IMR-90 (cell line): ENCODE data around the gene ASB11. TPM values are rescaled to one million over a fixed set of nuclear protein-coding genes. Genes with fewer than 3 reads are reported as not detected.

ENCODE experiments used
- ATAC-seq: fragments of 200-7000 bp; cut with Tn5 transposase; 2 replicates; pipeline ENCODE4 v1.9.1; 2020; ENCODE audit warnings: low read depth, mild to moderate bottlenecking, moderate library complexity
- Bru-seq: library from RNA; stranded (reverse); fragments of 400-500 nt; gene quantifications from one replicate; lab custom pipeline; 2021; lab: Mats Ljungman, UMichigan
- BruChase-seq, 2 experiments: library from RNA; stranded (reverse); fragments of 400-500 nt; gene quantifications; one replicate each; lab custom pipeline; 2021; lab: Mats Ljungman, UMichigan
- BruUV-seq: library from RNA; stranded (reverse); fragments of 400-500 nt; replicated peaks from 2 replicates; lab custom pipeline; 2021; lab: Mats Ljungman, UMichigan
- CTCF ChIA-PET: fragments of 300-600 bp; formaldehyde crosslinking; extraction: SDS; loops from one replicate; lab custom pipeline; 2021; ENCODE audit warnings: antibody characterized with exemption; lab: Yijun Ruan, JAX
- POLR2A ChIA-PET: fragments of 300-600 bp; sonication (Branson Sonifier 250); formaldehyde crosslinking; loops from one replicate; lab custom pipeline; 2022; ENCODE audit warnings: antibody characterized with exemption; ENCODE audit not compliant: unreplicated experiment; lab: Charles Lee
- DNase-seq: peaks from one replicate; pipeline ENCODE4 v3.0.0; 2013
- H2AFZ ChIP-seq: replicated peaks from 2 replicates; pipeline ENCODE3; 2013; ENCODE audit warnings: low read length, mild to moderate bottlenecking; ENCODE audit not compliant: poor library complexity
- H2AK5ac ChIP-seq: 2 replicates; pipeline ENCODE4 v1.6.1; 2013; ENCODE audit warnings: low read depth, low read length, inconsistent platforms
- H2AK9ac ChIP-seq: replicated peaks from 2 replicates; pipeline ENCODE3; 2013; ENCODE audit warnings: mild to moderate bottlenecking, low read depth, low read length, moderate library complexity; ENCODE audit not compliant: poor library complexity
- H2BK120ac ChIP-seq: 2 replicates; pipeline ENCODE4 v1.6.1; 2013; ENCODE audit warnings: low read depth, low read length, inconsistent platforms
- H2BK15ac ChIP-seq: 3 replicates; pipeline ENCODE4 v1.6.1; 2013; ENCODE audit warnings: low read depth, low read length, inconsistent platforms
- H2BK20ac ChIP-seq: 2 replicates; pipeline ENCODE4 v1.6.1; 2013; ENCODE audit warnings: low read depth, mild to moderate bottlenecking, inconsistent platforms, low read length, moderate library complexity
- H2BK5ac ChIP-seq: 2 replicates; pipeline ENCODE4 v1.6.1; 2013; ENCODE audit warnings: mild to moderate bottlenecking, low read depth, low read length, inconsistent platforms; ENCODE audit not compliant: poor library complexity, severe bottlenecking
- H3K14ac ChIP-seq: replicated peaks from 2 replicates; pipeline ENCODE4 v1.6.1; 2013; ENCODE audit warnings: low read depth, low read length, inconsistent platforms
- H3K18ac ChIP-seq: 2 replicates; pipeline ENCODE4 v1.6.1; 2013; ENCODE audit warnings: low read depth, low read length, control low read depth
- H3K23ac ChIP-seq: 2 replicates; pipeline ENCODE4 v1.6.1; 2013; ENCODE audit warnings: low read depth, low read length, inconsistent platforms
- H3K27ac ChIP-seq: 2 replicates; pipeline ENCODE4 v1.5.1; 2013; ENCODE audit warnings: mild to moderate bottlenecking, control low read depth, low read length; ENCODE audit not compliant: insufficient read depth
- H3K27me3 ChIP-seq: 2 replicates; pipeline ENCODE4 v1.6.1; 2013; ENCODE audit warnings: low read length; ENCODE audit not compliant: control insufficient read depth, insufficient read depth
- H3K36me3 ChIP-seq: 2 replicates; pipeline ENCODE4 v1.6.1; 2013; ENCODE audit warnings: low read length, mixed read lengths; ENCODE audit not compliant: control insufficient read depth, insufficient read depth
- H3K4ac ChIP-seq: 2 replicates; pipeline ENCODE4 v1.6.1; 2013; ENCODE audit warnings: low read depth, low read length, inconsistent platforms
- H3K4me1 ChIP-seq: 2 replicates; pipeline ENCODE4 v1.6.1; 2013; ENCODE audit warnings: low read length, mixed read lengths; ENCODE audit not compliant: control insufficient read depth, insufficient read depth
- H3K4me2 ChIP-seq: 2 replicates; pipeline ENCODE4 v1.6.1; 2013; ENCODE audit warnings: low read depth, mild to moderate bottlenecking, control low read depth, low read length, moderate library complexity
- H3K4me3 ChIP-seq: 2 replicates; pipeline ENCODE4 v1.5.1; 2013; ENCODE audit warnings: low read depth, mild to moderate bottlenecking, control low read depth, low read length, moderate library complexity; ENCODE audit not compliant: insufficient read depth
- H3K56ac ChIP-seq: 2 replicates; pipeline ENCODE4 v1.6.1; 2013; ENCODE audit warnings: low read length, inconsistent platforms; ENCODE audit not compliant: insufficient read depth; ENCODE audit errors: extremely low read depth
- H3K79me1 ChIP-seq, 2 experiments: 2 replicates each; pipeline ENCODE4 v1.6.1; 2013; ENCODE audit warnings: low read length in 2 of 2, inconsistent platforms in 1 of 2, low read depth in 1 of 2
- H3K9ac ChIP-seq: 2 replicates; pipeline ENCODE4 v1.6.1; 2013; ENCODE audit warnings: low read depth, low read length, control low read depth
- H3K9me1 ChIP-seq: 2 replicates; pipeline ENCODE4 v1.6.1; 2013; ENCODE audit warnings: low read length, inconsistent platforms; ENCODE audit not compliant: insufficient read depth
- H3K9me3 ChIP-seq: 2 replicates; pipeline ENCODE4 v1.6.1; 2013; ENCODE audit warnings: low read length; ENCODE audit not compliant: control insufficient read depth, insufficient read depth
- H4K20me1 ChIP-seq: 2 replicates; pipeline ENCODE4 v1.6.1; 2013; ENCODE audit warnings: low read length, inconsistent platforms; ENCODE audit not compliant: insufficient read depth
- H4K5ac ChIP-seq: 2 replicates; pipeline ENCODE4 v1.6.1; 2013; ENCODE audit warnings: mild to moderate bottlenecking, low read depth, low read length, control low read depth
- H4K8ac ChIP-seq, 2 experiments: 2 replicates each; pipeline ENCODE4 v1.6.1; 2013; ENCODE audit warnings: low read depth in 2 of 2, low read length in 2 of 2, control low read depth in 1 of 2, inconsistent platforms in 1 of 2
- H4K91ac ChIP-seq: 2 replicates; pipeline ENCODE4 v1.6.1; 2013; ENCODE audit warnings: low read depth, low read length, inconsistent platforms; ENCODE audit not compliant: insufficient read depth
- BHLHE40 ChIP-seq: fragments of 150-350 bp; IDR thresholded peaks from 2 replicates; pipeline ENCODE4 v1.6.1; 2016; ENCODE audit warnings: mild to moderate bottlenecking, low read depth, low read length
- CEBPB ChIP-seq: IDR thresholded peaks from 2 replicates; pipeline ENCODE4 v1.6.1; 2012; ENCODE audit warnings: low read depth, low read length, improper control_type of control experiment
- CTCF ChIP-seq: conservative IDR thresholded peaks from 2 replicates; pipeline ENCODE4 v1.5.1; 2012; ENCODE audit warnings: mild to moderate bottlenecking, low read depth, low read length, improper control_type of control experiment
- ELK1 ChIP-seq: fragments of 150-350 bp; IDR thresholded peaks from 2 replicates; pipeline ENCODE4 v1.6.1; 2016; ENCODE audit warnings: low read depth, mild to moderate bottlenecking, low read length, moderate library complexity, borderline replicate concordance
- FOS ChIP-seq: fragments of 150-350 bp; IDR thresholded peaks from 2 replicates; pipeline ENCODE4 v1.6.1; 2016; ENCODE audit warnings: low read depth, low read length
- MAFK ChIP-seq: IDR thresholded peaks from 2 replicates; pipeline ENCODE4 v1.6.1; 2012; ENCODE audit warnings: low read depth, low read length, improper control_type of control experiment
- MAZ ChIP-seq: IDR thresholded peaks from 2 replicates; pipeline ENCODE4 v1.6.1; 2012; ENCODE audit warnings: low read depth, mild to moderate bottlenecking, low read length, improper control_type of control experiment, moderate library complexity, borderline replicate concordance
- NFE2L2 ChIP-seq: fragments of 150-350 bp; IDR thresholded peaks from 2 replicates; pipeline ENCODE4 v1.6.1; 2016; ENCODE audit warnings: low read depth, mild to moderate bottlenecking, low read length
- RAD21 ChIP-seq: IDR thresholded peaks from 2 replicates; pipeline ENCODE4 v1.6.1; 2012; ENCODE audit warnings: low read length, improper control_type of control experiment
- RCOR1 ChIP-seq: IDR thresholded peaks from 2 replicates; pipeline ENCODE4 v1.6.1; 2012; ENCODE audit warnings: mild to moderate bottlenecking, low read length, improper control_type of control experiment; ENCODE audit not compliant: insufficient replicate concordance
- RFX5 ChIP-seq: IDR thresholded peaks from 2 replicates; pipeline ENCODE4 v1.8.0; 2012; ENCODE audit warnings: low read depth, mild to moderate bottlenecking, low read length, moderate library complexity
- SMC3 ChIP-seq: fragments of 150-350 bp; IDR thresholded peaks from 2 replicates; pipeline ENCODE4 v1.6.1; 2016; ENCODE audit warnings: low read depth, mild to moderate bottlenecking, antibody characterized with exemption, low read length, moderate library complexity
- USF2 ChIP-seq: fragments of 150-350 bp; IDR thresholded peaks from 2 replicates; pipeline ENCODE4 v1.6.1; 2017; ENCODE audit warnings: mild to moderate bottlenecking, antibody characterized with exemption, low read length, low read depth
- WGBS, 2 experiments: methylation state at CpG; one replicate each; pipeline versions ENCODE4 v1.1.5 to v1.1.7; 2013; ENCODE audit warnings: missing lambda C conversion rate in 2 of 2; ENCODE audit not compliant: insufficient read length in 1 of 2; ENCODE audit errors: extremely low coverage in 2 of 2; 5-methylcytosine and 5-hydroxymethylcytosine counted together
- dilution Hi-C: fragments of 300-500 bp; cut with HindIII; formaldehyde crosslinking; loops from one replicate; pipeline ENCODE4 v1.14.3; 2018; ENCODE audit warnings: low sequenced_read_pairs; ENCODE audit not compliant: unreplicated experiment
- in situ Hi-C: fragments of 300-500 bp; cut with MboI; formaldehyde crosslinking; loops from 3 replicates; pipeline ENCODE4 v1.14.3; 2019; ENCODE audit warnings: low sequenced_read_pairs, inconsistent platforms, mixed read lengths
- intact Hi-C: fragments of 100-400 bp; cut with micrococcal nuclease; formaldehyde crosslinking; loops from 2 replicates; pipeline ENCODE4 v1.10.0; 2022
- long read RNA-seq: library from polyadenylated mRNA; unstranded; transcript quantifications from one replicate; pipeline ENCODE4 v2.0.0, GENCODE V29; 2021; ENCODE audit not compliant: unreplicated experiment
- polyA plus RNA-seq, 3 experiments: library from polyadenylated mRNA; depleted of rRNA; stranded (reverse); fragments of >200 nt; gene quantifications; 2 replicates each; pipeline ENCODE4 v1.2.3, GENCODE V29; 2012; ENCODE audit warnings: low replicate concordance in 1 of 3
- total RNA-seq: library from RNA; depleted of rRNA; stranded (reverse); fragments of >200 nt; gene quantifications from 2 replicates; pipeline ENCODE4 v1.2.3, GENCODE V29; 2012; rRNA removed

The ASB11 gene
- total RNA-seq (not detected in 2 replicates), polyA plus RNA-seq (2012; rRNA removed) (not detected in 2 replicates), Bru-seq, nascent RNA (percentile 3 among the genes with signal in this experiment), BruChase-seq, experiment 1, labeled RNA remaining after a 6-hour chase (percentile 5 among the genes with signal in this experiment), BruChase-seq, experiment 2, labeled RNA remaining after a 2-hour chase (percentile 3 among the genes with signal in this experiment)
- polyA plus RNA-seq (2012; cell fraction: cytosol; rRNA removed), result not detected in 2 replicates
- polyA plus RNA-seq (2012; cell fraction: nucleus; rRNA removed; ENCODE audit: low replicate concordance), result not detected in 2 replicates
- long read RNA-seq, result 0 reads

GRCh38 chrX:15315509-15315908 is at the start of gene ASB11:
TSS of gene ASB11 (minus strand) at chrX:15315640. CDS start at chrX:15315605, 35 bp downstream.
- WGBS, 2 experiments, result no CpG with 5 or more reads among the region's 3 CpGs
- no TSS peak for BruUV-seq

More at GRCh38 chrX:15315509-15315908, at the start of gene ASB11:
- H3K23ac ChIP-seq, result no peak within 1 kb of the TSS
- H4K20me1 ChIP-seq, result no peaks in the 10 kb centered on the region
- no peaks in the 10 kb centered on the region for H3K4me1 ChIP-seq
- H3K18ac ChIP-seq, result no peak within 1 kb of the TSS
- ChIA-PET CTCF (interaction anchor here (0.6 kb wide), 1 partner anchor 1517 kb away, joined by 3 read pairs; no protein-coding TSS in a partner anchor), POLR2A (no interaction called here)
- H3K56ac ChIP-seq, result no peak within 1 kb of the TSS
- H2BK120ac ChIP-seq, result no peak within 1 kb of the TSS
- no peak within 1 kb of the TSS for H3K27ac ChIP-seq
- no peak within 1 kb of the TSS for H4K8ac ChIP-seq
- no peak within 1 kb of the TSS for H2BK5ac ChIP-seq
- H3K4me3 ChIP-seq, result no peak within 1 kb of the TSS
- DNase-seq (no peak), ATAC-seq (no peak)
- H4K5ac ChIP-seq, result no peak within 1 kb of the TSS
- H3K9me3 ChIP-seq, result no peaks in the 10 kb centered on the region
- H3K79me1 ChIP-seq, result no peaks in the 10 kb centered on the region
- dilution Hi-C loops, result no loop called here
- no peak within 1 kb of the TSS for H4K91ac ChIP-seq
- no peaks in the 10 kb centered on the region for H3K36me3 ChIP-seq
- no peak within 1 kb of the TSS for H2BK20ac ChIP-seq
- in situ Hi-C loops, result no loop called here
- H3K4me2 ChIP-seq, result no peak within 1 kb of the TSS
- intact Hi-C loops, result no loop called here
- H2AK9ac ChIP-seq, result no peak within 1 kb of the TSS
- H2AFZ ChIP-seq, result no peak within 1 kb of the TSS
- no peaks in the 10 kb centered on the region for H3K9me1 ChIP-seq
- H3K4ac ChIP-seq, result no peak within 1 kb of the TSS
- TF ChIP-seq RAD21, result no peak
- no peak for TF ChIP-seq CEBPB
- no peak for TF ChIP-seq FOS
- no peak for TF ChIP-seq BHLHE40
- no peak for TF ChIP-seq MAFK
- no peak for TF ChIP-seq ELK1
- no peak for TF ChIP-seq SMC3
- no peak for TF ChIP-seq RCOR1
- TF ChIP-seq USF2, result no peak
- no peak for TF ChIP-seq RFX5
- no peak for TF ChIP-seq CTCF
- no peak for TF ChIP-seq NFE2L2
- TF ChIP-seq MAZ, result no peak
- no peak within 1 kb of the TSS for H3K9ac ChIP-seq
- peaks cover 1% of the 10 kb centered on the region; the same call in 1 of the 2 replicates for H3K27me3 ChIP-seq
- H2BK15ac ChIP-seq, result no peak within 1 kb of the TSS
- H2AK5ac ChIP-seq, result no peak within 1 kb of the TSS
- H3K14ac ChIP-seq, result no peak within 1 kb of the TSS
